Measurements from ENCODE around the gene NID1. TPM values are rescaled to one million over a fixed set of nuclear protein-coding genes. Genes with fewer than 3 reads are reported as not detected.
A peak's percentile ranks its signal among the peaks of the same experiment; 100 is the strongest.
"Not testable (repeated sequence)": the region's sequence is repeated elsewhere in the genome, so short reads cannot be mapped to it uniquely, and the experiment has no call there.

NID1 gene
- total RNA-seq, 1 experiment from 2014 or later = 19.2 TPM

DNA sequence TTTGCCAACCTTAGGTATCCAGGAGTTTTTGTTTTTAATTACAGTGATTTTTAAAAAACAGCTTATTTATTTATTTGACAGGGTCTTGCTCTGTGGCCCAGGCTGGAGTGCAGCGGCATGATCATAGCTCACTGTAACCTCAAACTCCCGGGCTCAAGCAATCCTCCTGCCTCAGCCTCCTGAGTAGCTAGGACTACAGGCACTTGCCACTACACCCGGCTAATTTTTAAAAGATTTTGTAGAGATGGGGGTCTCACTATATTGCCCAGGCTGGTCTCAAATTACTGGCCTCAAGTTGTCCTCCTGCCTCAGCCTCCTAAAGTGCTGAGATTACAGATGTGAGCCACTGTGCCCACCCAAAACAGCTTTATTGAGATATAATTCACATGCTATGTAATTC, 92.2 kb downstream of the NID1 start:
- POLR2A ChIA-PET = interaction anchor here (0.6 to 1.3 kb wide), 3 partner anchors 11 to 468 kb away, joined by 4 to 8 read pairs (median 6); partner anchors contain the start of gene B3GALNT2
- Mint-ChIP-seq H3K9me3 (peaks cover 18% of the 10 kb centered on the region), H3K4me3 (peak overlapping the region; percentile 81), H3K36me3 (peaks cover 18% of the 10 kb centered on the region)
- not testable (repeated sequence) for H3K4me1 Mint-ChIP-seq; H3K27me3 Mint-ChIP-seq (ENCODE audit: low read depth); DNase-seq (ENCODE audit: low spot score); H3K27ac Mint-ChIP-seq; ATAC-seq
- TF ChIP-seq GTF2I (CRISPR knock-in tag; conservative IDR thresholded peaks at IDR 0.05) (peak; percentile 77; the same call in 1 of the 2 replicates), ZNF121 (CRISPR knock-in tag; IDR thresholded peaks at IDR 0.05) (peak; percentile 66; the same call in 1 of the 2 replicates)
- CTCF ChIA-PET = interaction anchor here (0.8 to 2.8 kb wide), 25 partner anchors 10 to 468 kb away, joined by 3 to 85 read pairs (median 10); partner anchors contain the start of genes B3GALNT2, LYST and NID1

DNA sequence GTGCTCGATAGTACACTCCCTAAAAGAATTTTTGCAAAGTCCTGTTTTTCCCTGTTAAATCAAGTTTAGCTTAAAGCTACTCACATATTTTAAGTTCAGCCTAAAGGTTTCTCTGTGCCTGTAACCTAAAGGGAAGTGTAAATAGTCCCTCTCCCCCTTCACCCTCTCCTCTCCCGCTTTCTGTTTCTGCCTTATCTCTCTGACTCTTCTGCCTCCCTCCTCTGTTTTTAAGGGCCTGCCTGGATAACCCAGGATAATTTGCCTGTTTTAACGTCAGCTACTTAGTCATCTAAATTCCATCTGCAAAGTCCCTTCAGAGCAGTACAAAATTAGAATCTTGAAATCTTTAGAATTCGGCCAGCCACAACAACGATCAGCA, 92.6 kb downstream of the NID1 start:
- H3K4me3 Mint-ChIP-seq = peak overlapping the region; percentile 81
- ATAC-seq = peak; percentile 39
- H3K27ac Mint-ChIP-seq = peak overlapping the region; percentile 72; the same call in 1 of the 2 replicates
- H3K36me3 Mint-ChIP-seq = peaks cover 14% of the 10 kb centered on the region
- H3K4me1 Mint-ChIP-seq = peaks cover 8% of the 10 kb centered on the region
- peaks cover 14% of the 10 kb centered on the region for H3K9me3 Mint-ChIP-seq
- TF ChIP-seq, protein P1, sequence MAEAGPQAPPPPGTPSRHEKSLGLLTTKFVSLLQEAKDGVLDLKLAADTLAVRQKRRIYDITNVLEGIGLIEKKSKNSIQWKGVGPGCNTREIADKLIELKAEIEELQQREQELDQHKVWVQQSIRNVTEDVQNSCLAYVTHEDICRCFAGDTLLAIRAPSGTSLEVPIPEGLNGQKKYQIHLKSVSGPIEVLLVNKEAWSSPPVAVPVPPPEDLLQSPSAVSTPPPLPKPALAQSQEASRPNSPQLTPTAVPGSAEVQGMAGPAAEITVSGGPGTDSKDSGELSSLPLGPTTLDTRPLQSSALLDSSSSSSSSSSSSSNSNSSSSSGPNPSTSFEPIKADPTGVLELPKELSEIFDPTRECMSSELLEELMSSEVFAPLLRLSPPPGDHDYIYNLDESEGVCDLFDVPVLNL (CRISPR knock-in tag; IDR thresholded peaks at IDR 0.05; ENCODE audit: borderline replicate concordance, low read depth) = no peak
- TF ChIP-seq, protein P2, sequence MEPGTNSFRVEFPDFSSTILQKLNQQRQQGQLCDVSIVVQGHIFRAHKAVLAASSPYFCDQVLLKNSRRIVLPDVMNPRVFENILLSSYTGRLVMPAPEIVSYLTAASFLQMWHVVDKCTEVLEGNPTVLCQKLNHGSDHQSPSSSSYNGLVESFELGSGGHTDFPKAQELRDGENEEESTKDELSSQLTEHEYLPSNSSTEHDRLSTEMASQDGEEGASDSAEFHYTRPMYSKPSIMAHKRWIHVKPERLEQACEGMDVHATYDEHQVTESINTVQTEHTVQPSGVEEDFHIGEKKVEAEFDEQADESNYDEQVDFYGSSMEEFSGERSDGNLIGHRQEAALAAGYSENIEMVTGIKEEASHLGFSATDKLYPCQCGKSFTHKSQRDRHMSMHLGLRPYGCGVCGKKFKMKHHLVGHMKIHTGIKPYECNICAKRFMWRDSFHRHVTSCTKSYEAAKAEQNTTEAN (CRISPR knock-in tag; IDR thresholded peaks at IDR 0.05) = no peak
- TF ChIP-seq JAZF1 (CRISPR knock-in tag; IDR thresholded peaks at IDR 0.05) (no peak), ELF4 (CRISPR knock-in tag; IDR thresholded peaks at IDR 0.05; ENCODE audit: low read depth) (no peak), HMGA2 (CRISPR knock-in tag; IDR thresholded peaks at IDR 0.05) (no peak), ZNF232 (CRISPR knock-in tag; IDR thresholded peaks at IDR 0.05) (no peak), ZNF219 (CRISPR knock-in tag; IDR thresholded peaks at IDR 0.05; ENCODE audit: borderline replicate concordance) (no peak), GRHL2 (CRISPR knock-in tag; IDR thresholded peaks at IDR 0.05; ENCODE audit: insufficient replicate concordance, severe bottlenecking) (no peak), JUN (CRISPR knock-in tag; IDR thresholded peaks at IDR 0.05) (no peak)
- TF ChIP-seq, protein P3, sequence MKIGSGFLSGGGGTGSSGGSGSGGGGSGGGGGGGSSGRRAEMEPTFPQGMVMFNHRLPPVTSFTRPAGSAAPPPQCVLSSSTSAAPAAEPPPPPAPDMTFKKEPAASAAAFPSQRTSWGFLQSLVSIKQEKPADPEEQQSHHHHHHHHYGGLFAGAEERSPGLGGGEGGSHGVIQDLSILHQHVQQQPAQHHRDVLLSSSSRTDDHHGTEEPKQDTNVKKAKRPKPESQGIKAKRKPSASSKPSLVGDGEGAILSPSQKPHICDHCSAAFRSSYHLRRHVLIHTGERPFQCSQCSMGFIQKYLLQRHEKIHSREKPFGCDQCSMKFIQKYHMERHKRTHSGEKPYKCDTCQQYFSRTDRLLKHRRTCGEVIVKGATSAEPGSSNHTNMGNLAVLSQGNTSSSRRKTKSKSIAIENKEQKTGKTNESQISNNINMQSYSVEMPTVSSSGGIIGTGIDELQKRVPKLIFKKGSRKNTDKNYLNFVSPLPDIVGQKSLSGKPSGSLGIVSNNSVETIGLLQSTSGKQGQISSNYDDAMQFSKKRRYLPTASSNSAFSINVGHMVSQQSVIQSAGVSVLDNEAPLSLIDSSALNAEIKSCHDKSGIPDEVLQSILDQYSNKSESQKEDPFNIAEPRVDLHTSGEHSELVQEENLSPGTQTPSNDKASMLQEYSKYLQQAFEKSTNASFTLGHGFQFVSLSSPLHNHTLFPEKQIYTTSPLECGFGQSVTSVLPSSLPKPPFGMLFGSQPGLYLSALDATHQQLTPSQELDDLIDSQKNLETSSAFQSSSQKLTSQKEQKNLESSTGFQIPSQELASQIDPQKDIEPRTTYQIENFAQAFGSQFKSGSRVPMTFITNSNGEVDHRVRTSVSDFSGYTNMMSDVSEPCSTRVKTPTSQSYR (CRISPR knock-in tag; IDR thresholded peaks at IDR 0.05) = no peak
- TF ChIP-seq, protein P4, sequence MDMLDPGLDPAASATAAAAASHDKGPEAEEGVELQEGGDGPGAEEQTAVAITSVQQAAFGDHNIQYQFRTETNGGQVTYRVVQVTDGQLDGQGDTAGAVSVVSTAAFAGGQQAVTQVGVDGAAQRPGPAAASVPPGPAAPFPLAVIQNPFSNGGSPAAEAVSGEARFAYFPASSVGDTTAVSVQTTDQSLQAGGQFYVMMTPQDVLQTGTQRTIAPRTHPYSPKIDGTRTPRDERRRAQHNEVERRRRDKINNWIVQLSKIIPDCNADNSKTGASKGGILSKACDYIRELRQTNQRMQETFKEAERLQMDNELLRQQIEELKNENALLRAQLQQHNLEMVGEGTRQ (CRISPR knock-in tag; IDR thresholded peaks at IDR 0.05) = no peak
- ChIA-PET CTCF (interaction anchor here (0.6 to 2.8 kb wide), 82 partner anchors 9 to 563 kb away, joined by 3 to 85 read pairs (median 5); partner anchors contain the start of genes B3GALNT2, LYST and NID1), POLR2A (interaction anchor here (0.6 to 1.3 kb wide), 4 partner anchors 12 to 468 kb away, joined by 4 to 8 read pairs (median 5); partner anchors contain the start of genes B3GALNT2 and LYST)
- H3K27me3 Mint-ChIP-seq (ENCODE audit: low read depth) = no peaks in the 10 kb centered on the region
- DNase-seq (ENCODE audit: low spot score) = no peak

DNA sequence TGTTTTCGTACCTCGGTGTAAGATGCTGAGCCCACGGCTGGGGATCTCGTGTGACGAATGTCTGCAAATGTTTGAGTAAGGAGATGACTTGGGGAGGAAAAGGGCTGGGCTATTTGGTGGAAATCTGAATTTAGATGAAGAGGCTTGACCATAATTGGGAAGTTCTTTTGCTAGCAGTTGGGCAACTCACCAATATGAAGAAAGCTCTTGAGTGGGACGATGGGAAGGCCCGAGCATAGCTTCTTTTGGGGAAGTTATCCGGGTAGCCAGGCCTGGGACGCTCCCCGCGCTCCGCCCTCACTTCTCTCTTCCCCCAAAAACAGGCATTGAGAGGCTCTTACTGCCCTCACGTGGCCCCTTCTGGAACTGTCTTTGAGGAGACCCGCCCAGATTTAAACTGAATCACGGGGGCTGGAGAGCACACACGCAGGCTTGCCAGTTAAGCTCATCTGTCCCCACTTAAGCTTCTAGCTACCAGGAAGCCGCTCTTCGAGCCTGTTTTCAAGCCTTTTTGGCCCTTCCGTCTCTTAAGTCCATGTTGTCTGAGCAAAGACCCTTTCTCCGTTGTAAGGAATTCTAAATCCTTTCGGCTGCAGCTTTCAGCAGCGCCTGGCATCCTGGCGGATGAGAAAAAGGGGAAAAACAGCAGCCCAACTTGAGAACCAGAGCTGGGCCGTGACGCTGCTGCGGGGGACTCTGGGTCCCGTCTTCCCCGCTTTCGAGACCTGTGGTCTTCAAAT, 93.1 kb downstream of the NID1 start:
- peaks cover 9% of the 10 kb centered on the region for H3K36me3 Mint-ChIP-seq
- peaks cover 8% of the 10 kb centered on the region for H3K4me1 Mint-ChIP-seq
- ChIA-PET CTCF (interaction anchor here (0.5 to 2.8 kb wide), 91 partner anchors 8 to 563 kb away, joined by 3 to 85 read pairs (median 5); partner anchors contain the start of genes B3GALNT2, LYST and NID1), POLR2A (interaction anchor here (0.6 to 1.3 kb wide), 6 partner anchors 12 to 775 kb away, joined by 4 to 8 read pairs (median 4); partner anchors contain the start of genes B3GALNT2 and LYST)
- peak overlapping the region; percentile 72 for H3K27ac Mint-ChIP-seq
- ATAC-seq (peak; percentile 97), DNase-seq (ENCODE audit: low spot score) (peak; percentile 93)
- no peaks in the 10 kb centered on the region for H3K27me3 Mint-ChIP-seq (ENCODE audit: low read depth)
- H3K9me3 Mint-ChIP-seq = peaks cover 9% of the 10 kb centered on the region
- H3K4me3 Mint-ChIP-seq = peak overlapping the region; percentile 81
- TF ChIP-seq, protein P5, sequence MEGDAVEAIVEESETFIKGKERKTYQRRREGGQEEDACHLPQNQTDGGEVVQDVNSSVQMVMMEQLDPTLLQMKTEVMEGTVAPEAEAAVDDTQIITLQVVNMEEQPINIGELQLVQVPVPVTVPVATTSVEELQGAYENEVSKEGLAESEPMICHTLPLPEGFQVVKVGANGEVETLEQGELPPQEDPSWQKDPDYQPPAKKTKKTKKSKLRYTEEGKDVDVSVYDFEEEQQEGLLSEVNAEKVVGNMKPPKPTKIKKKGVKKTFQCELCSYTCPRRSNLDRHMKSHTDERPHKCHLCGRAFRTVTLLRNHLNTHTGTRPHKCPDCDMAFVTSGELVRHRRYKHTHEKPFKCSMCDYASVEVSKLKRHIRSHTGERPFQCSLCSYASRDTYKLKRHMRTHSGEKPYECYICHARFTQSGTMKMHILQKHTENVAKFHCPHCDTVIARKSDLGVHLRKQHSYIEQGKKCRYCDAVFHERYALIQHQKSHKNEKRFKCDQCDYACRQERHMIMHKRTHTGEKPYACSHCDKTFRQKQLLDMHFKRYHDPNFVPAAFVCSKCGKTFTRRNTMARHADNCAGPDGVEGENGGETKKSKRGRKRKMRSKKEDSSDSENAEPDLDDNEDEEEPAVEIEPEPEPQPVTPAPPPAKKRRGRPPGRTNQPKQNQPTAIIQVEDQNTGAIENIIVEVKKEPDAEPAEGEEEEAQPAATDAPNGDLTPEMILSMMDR (IDR thresholded peaks at IDR 0.05) = peak; percentile 63
- TF ChIP-seq KAT7 (CRISPR knock-in tag; IDR thresholded peaks at IDR 0.05; ENCODE audit: borderline replicate concordance) (no peak), CREB1 (CRISPR knock-in tag; IDR thresholded peaks at IDR 0.05) (no peak), ELF4 (CRISPR knock-in tag; IDR thresholded peaks at IDR 0.05; ENCODE audit: low read depth) (no peak)
- TF ChIP-seq, protein P6, sequence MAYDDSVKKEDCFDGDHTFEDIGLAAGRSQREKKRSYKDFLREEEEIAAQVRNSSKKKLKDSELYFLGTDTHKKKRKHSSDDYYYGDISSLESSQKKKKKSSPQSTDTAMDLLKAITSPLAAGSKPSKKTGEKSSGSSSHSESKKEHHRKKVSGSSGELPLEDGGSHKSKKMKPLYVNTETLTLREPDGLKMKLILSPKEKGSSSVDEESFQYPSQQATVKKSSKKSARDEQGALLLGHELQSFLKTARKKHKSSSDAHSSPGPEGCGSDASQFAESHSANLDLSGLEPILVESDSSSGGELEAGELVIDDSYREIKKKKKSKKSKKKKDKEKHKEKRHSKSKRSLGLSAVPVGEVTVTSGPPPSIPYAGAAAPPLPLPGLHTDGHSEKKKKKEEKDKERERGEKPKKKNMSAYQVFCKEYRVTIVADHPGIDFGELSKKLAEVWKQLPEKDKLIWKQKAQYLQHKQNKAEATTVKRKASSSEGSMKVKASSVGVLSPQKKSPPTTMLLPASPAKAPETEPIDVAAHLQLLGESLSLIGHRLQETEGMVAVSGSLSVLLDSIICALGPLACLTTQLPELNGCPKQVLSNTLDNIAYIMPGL (CRISPR knock-in tag; IDR thresholded peaks at IDR 0.05) = 0 out of 2 replicates have a peak, but pooled peaks have one; percentile 25
- TF ChIP-seq, protein P7, sequence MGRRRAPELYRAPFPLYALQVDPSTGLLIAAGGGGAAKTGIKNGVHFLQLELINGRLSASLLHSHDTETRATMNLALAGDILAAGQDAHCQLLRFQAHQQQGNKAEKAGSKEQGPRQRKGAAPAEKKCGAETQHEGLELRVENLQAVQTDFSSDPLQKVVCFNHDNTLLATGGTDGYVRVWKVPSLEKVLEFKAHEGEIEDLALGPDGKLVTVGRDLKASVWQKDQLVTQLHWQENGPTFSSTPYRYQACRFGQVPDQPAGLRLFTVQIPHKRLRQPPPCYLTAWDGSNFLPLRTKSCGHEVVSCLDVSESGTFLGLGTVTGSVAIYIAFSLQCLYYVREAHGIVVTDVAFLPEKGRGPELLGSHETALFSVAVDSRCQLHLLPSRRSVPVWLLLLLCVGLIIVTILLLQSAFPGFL (CRISPR knock-in tag; IDR thresholded peaks at IDR 0.05; ENCODE audit: borderline replicate concordance) = no peak
